Measurements from ENCODE around the gene FAM83F. TPM values are rescaled to one million over a fixed set of nuclear protein-coding genes. Genes with fewer than 3 reads are reported as not detected.

Gene FAM83F
- polyA plus RNA-seq, 1 experiment = not detected

DNA sequence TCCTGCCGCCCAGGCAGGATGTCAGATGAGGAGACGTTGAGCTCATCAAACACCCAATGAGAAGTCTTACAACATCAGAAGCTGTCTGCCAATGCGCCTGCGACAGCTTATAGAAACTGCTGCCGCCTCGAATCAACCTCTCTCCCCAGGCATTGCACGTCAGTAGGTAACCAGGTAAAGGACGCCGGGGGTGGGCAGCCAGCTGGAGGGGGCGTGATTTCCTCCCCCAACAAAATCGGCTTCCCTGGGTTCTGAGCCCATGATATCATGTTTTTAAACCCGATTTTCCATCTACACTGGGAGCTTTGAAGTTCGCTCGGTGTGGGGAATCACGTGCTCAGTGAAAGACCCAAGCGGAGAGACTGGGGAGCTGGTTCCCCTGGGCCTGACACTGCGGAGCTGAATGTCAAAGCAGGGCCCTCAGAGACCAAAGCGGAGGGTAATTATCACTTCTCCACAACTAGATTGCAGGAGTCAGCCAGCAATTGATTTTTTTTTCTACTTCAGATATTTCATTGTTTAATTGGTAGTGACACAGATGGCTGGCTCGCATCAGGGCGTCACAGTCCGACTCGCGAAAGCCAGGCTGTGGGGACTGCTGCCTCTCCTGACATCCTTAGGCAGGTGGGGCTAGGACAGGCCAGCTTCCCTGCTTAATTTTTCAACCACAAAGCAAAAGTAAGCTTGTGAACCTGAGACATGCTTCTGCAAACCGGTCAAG lies 15.4 kb downstream of the FAM83F start:
- no peaks in the 10 kb centered on the region for H3K36me3 ChIP-seq (ENCODE audit: control insufficient read depth, insufficient read depth, low read length)
- no peak overlapping the region for H3K4me3 ChIP-seq (ENCODE audit: low read depth, low read length)
- TF ChIP-seq, protein P1, sequence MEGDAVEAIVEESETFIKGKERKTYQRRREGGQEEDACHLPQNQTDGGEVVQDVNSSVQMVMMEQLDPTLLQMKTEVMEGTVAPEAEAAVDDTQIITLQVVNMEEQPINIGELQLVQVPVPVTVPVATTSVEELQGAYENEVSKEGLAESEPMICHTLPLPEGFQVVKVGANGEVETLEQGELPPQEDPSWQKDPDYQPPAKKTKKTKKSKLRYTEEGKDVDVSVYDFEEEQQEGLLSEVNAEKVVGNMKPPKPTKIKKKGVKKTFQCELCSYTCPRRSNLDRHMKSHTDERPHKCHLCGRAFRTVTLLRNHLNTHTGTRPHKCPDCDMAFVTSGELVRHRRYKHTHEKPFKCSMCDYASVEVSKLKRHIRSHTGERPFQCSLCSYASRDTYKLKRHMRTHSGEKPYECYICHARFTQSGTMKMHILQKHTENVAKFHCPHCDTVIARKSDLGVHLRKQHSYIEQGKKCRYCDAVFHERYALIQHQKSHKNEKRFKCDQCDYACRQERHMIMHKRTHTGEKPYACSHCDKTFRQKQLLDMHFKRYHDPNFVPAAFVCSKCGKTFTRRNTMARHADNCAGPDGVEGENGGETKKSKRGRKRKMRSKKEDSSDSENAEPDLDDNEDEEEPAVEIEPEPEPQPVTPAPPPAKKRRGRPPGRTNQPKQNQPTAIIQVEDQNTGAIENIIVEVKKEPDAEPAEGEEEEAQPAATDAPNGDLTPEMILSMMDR (IDR thresholded peaks at IDR 0.05; ENCODE audit: insufficient read depth, low read depth, low read length) = no peak
- POLR2A ChIA-PET = no interaction called here
- no peak for DNase-seq (ENCODE audit: low read depth)
- CTCF ChIA-PET = interaction anchor here (1.0 to 1.2 kb wide), 4 partner anchors 12 to 475 kb away, joined by 3 read pairs; no protein-coding TSS in a partner anchor
- peaks cover 3% of the 10 kb centered on the region for H3K27me3 ChIP-seq (ENCODE audit: control insufficient read depth, insufficient read depth, low read length)

DNA sequence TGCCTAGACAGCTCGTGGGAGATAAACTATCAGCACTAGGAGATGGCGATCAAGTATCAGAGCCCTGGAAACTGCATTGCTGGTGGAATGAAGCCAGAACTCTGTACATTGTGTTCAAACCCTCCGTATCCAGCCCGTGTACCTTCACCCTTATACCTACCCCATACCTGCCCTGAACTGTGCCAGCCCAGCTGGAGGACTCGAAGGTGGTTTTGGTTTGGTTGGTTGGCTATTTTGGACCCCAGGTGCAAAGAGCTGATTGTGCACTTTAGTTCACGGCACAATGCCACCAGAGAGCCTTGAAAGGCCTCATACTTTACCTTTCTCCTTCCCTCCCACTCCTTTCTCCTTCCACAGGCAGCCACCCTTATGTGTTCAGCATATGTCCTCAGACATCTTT lies 16.0 kb downstream of the FAM83F start:
- H3K27me3 ChIP-seq (ENCODE audit: control insufficient read depth, insufficient read depth, low read length) = peaks cover 3% of the 10 kb centered on the region
- ChIA-PET POLR2A (no interaction called here), CTCF (interaction anchor here (1.1 to 1.2 kb wide), 2 partner anchors 14 to 476 kb away, joined by 3 read pairs; no protein-coding TSS in a partner anchor)
- TF ChIP-seq, protein P1 (IDR thresholded peaks at IDR 0.05; ENCODE audit: insufficient read depth, low read depth, low read length) = no peak
- no peak overlapping the region for H3K4me3 ChIP-seq (ENCODE audit: low read depth, low read length)
- no peaks in the 10 kb centered on the region for H3K36me3 ChIP-seq (ENCODE audit: control insufficient read depth, insufficient read depth, low read length)
- no peak for DNase-seq (ENCODE audit: low read depth)

DNA sequence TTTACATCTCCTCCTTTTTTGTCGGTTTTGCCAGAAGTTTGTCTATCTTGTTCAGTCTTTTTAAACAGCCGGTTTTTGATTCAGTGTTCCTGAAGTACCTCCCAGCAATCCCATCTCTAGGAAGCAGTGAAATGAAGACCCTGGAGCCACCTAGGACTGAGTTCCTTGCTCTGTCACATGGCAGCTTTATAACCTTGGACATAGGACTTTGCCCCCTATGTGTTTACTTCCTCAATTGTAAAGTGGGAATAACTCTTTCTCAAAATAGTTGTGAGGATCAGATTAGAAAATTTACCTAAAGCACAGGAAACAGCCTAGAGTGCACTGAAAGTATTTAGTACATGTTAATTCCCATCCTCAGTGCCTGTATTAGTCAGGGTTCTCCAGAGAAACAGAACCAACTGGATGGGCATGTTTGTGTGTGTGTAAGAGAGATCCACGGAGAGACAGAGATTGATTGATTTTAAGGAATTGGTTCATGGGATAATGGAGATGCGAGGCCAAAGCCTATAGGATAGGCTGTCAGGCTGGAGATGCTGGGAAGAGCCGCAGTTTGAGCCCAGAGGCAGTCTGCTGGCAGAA lies 20.0 kb downstream of the FAM83F start:
- Histone ChIP-seq H3K27me3 (ENCODE audit: control insufficient read depth, insufficient read depth, low read length) (peaks cover 3% of the 10 kb centered on the region), H3K4me3 (ENCODE audit: low read depth, low read length) (no peak overlapping the region), H3K36me3 (ENCODE audit: control insufficient read depth, insufficient read depth, low read length) (no peaks in the 10 kb centered on the region)
- no peak for DNase-seq (ENCODE audit: low read depth)
- TF ChIP-seq, protein P1 (IDR thresholded peaks at IDR 0.05; ENCODE audit: insufficient read depth, low read depth, low read length) = no peak
- ChIA-PET CTCF (interaction anchor here (1.1 kb wide), 1 partner anchor 10 kb away, joined by 5 read pairs; no protein-coding TSS in a partner anchor), POLR2A (no interaction called here)

DNA sequence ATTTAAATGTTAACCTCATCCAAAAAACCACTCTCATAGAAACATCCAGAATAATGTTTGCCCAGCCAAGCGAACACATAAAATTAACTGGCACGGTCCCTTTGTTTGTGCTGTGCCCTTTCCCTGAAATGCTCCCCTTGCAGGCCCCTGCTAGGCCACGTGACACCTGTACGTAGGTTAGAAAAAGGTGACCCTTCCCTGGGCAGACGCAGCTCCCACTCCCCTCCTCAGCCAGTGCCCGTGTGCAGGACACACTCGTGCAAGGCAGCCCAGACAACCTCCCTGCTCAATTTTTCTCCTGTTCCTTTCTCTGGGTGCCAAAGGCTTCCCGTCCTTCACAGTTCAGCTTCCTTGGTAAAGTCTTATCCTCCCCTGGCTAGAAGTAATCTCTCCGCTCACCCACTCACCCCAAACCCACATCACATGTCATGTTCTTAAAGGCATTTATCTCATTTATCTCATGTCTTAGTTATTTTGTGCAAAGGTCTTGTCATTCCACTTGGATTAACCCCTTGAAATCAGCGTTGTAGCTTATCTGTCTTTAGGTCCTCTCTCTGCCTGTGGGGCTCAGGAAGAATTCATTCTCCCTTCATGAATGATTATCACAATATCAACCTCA lies 20.7 kb downstream of the FAM83F start:
- Histone ChIP-seq H3K36me3 (ENCODE audit: control insufficient read depth, insufficient read depth, low read length) (no peaks in the 10 kb centered on the region), H3K27me3 (ENCODE audit: control insufficient read depth, insufficient read depth, low read length) (peaks cover 3% of the 10 kb centered on the region), H3K4me3 (ENCODE audit: low read depth, low read length) (no peak overlapping the region)
- DNase-seq (ENCODE audit: low read depth) = no peak
- CTCF ChIA-PET = interaction anchor here (0.6 to 1.1 kb wide), 2 partner anchors 9 to 1421 kb away, joined by 3 to 5 read pairs; no protein-coding TSS in a partner anchor
- TF ChIP-seq, protein P1 (IDR thresholded peaks at IDR 0.05; ENCODE audit: insufficient read depth, low read depth, low read length) = no peak
- POLR2A ChIA-PET = no interaction called here

DNA sequence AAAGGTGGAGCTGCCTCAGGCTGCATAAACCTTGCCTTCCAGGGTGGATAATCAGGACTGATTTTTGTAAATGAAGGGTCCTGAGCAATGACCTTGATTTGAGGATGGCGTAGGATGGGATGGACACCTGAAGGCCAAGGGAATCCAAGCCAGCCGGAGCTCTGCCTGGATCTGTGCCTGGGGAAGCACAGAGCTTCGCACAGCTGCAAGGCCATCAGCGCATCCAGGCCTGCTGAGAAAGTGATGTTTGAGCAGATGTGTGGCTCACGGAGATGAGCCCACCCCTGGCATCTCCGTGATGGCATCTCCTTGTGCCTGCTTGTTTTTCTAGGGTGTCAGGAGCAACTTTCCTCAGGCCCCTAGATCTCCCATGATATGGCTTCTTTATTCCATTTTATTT lies 23.3 kb downstream of the FAM83F start:
- ChIA-PET CTCF (interaction anchor here (0.6 kb wide), 1 partner anchor 487 kb away, joined by 3 read pairs; no protein-coding TSS in a partner anchor), POLR2A (no interaction called here)
- DNase-seq (ENCODE audit: low read depth) = no peak
- Histone ChIP-seq H3K36me3 (ENCODE audit: control insufficient read depth, insufficient read depth, low read length) (no peaks in the 10 kb centered on the region), H3K27me3 (ENCODE audit: control insufficient read depth, insufficient read depth, low read length) (peaks cover 3% of the 10 kb centered on the region), H3K4me3 (ENCODE audit: low read depth, low read length) (no peak overlapping the region)
- TF ChIP-seq, protein P1 (IDR thresholded peaks at IDR 0.05; ENCODE audit: insufficient read depth, low read depth, low read length) = no peak
